ENCODE results near the gene CNTD1.
"Not testable (repeated sequence)": the region's sequence is repeated elsewhere in the genome, so short reads cannot be mapped to it uniquely, and the experiment has no call there.

Gene CNTD1

DNA sequence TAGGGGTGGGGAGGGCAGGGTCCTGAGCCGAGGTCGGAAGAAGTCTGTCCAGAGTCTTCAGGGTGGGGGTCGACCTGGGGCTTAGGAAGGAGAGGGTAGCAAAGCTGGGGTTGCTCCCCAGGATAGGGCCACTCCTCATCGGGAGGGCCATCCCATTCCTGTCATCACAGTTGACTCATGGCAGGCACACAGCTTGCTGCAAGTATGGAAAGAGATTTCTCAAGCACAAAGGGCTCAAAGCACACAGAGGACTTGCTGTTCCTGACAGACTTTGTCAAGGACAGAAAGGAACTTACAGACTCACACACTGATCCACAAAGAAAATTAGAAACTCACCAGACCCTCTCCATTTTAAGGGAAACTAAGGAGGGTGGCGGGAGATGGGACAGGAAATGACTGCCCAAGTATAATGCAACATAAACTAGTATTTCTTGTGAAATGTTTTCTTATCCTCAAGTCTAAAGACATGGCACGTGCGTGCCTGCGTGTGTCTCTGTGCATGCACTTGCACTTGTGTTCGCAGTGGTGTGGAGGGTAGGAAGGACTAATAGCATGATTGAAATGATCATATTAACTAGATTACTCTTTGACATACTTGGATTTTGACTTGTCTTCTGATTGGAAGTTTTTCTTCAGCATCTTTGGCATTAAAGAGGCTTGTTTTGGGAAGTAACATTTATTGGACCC is 48.1 kb downstream of the CNTD1 start:
- DNase-seq, result no peak

DNA sequence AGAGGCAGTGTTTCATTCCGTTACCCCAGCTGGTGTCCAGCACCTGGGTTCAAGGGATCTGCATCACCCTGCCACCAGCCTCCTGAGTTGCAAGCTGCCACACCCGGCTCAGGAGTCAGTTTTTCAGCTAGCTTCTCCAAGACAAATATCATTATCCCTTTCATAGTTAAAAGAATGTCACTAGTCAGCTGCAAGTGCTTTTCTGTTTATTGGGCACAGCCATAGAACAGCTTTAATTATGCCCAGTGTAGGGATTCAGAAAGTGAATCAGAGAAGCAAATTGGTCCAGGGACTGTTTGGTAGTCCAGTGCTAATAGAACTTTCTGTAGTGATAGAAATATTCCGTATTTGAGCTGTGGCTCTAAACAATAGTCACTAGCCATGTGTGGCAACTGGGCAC is 49.4 kb downstream of the CNTD1 start:
- no peak for DNase-seq

DNA sequence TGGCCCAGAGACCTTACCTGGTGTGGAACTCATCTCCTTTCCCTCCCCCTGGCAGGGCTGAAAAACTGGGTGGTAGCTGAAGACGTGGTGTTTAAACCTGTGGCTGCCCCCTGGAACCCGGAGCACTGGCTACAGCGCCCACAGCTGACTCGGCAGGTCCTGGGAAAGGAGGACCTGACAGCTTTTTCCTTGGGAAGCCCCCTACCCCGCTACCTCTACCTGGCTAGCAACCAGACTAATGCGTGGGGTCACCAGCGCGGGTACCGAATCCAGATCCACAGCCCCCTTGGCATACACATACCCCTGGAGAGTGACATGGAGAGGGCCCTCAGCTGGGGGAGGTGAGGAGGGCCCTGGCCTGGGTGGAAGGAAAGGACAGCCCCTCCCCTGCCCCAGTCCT is 50.4 kb downstream of the CNTD1 start:
- DNase-seq, result no peak

DNA sequence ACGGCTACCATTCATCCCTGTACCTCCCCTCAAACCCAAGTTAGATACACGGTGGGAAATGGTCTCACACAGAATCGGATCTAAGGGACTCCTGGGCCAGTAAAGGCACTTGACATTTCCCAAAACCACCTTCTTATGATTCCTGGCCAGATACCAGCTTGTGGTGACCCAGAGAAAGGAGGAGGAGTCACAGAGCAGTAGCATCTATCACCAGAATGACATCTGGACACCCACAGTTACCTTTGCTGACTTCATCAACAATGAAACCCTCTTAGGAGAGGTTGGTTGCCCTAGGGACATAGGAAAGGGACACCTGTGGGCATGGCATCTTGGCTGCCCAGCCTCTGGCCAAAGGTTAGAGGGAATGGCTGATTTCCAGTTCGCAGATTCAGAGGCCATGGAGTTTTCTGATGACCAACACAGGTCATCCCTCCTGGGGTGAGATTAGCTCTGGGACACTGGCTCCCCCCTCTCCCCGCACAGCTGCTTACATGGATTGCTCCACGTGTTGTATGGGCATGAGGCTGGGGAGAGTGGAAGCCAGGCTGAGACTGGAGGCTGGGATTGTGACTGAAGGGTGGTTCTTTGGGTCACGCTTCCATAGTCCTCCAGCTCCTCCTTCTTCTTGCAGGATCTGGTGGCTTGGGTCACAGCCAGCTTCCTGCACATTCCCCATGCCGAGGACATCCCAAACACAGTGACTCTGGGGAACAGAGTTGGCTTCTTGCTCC is 51.0 kb downstream of the CNTD1 start:
- no peak for DNase-seq

DNA sequence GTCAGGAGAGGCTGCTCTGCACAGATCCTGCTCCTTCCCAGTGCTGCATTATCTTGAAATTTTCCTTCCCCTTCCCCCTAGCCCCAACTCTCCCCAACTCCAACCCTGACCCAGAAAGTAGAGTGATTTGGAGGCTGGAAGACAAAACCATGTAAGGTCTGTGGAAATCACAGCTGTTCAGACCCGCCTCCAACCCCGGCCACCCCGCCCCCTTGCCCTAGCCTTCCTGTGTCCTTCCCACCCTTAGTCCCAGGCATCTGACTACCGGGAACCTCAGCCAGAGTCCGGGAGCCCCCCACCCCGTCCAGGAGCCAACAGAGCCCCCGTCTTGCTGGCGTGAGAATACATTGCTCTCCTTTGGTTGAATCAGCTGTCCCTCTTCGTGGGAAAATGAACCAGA is 52.3 kb downstream of the CNTD1 start, which contains the start of gene AOC3:
Gene AOC3 (plus strand): TSS at position 246 of the 400 bp plus-strand sequence. CDS start 145 bp downstream, at position 391.
- DNase-seq, result no peak

DNA sequence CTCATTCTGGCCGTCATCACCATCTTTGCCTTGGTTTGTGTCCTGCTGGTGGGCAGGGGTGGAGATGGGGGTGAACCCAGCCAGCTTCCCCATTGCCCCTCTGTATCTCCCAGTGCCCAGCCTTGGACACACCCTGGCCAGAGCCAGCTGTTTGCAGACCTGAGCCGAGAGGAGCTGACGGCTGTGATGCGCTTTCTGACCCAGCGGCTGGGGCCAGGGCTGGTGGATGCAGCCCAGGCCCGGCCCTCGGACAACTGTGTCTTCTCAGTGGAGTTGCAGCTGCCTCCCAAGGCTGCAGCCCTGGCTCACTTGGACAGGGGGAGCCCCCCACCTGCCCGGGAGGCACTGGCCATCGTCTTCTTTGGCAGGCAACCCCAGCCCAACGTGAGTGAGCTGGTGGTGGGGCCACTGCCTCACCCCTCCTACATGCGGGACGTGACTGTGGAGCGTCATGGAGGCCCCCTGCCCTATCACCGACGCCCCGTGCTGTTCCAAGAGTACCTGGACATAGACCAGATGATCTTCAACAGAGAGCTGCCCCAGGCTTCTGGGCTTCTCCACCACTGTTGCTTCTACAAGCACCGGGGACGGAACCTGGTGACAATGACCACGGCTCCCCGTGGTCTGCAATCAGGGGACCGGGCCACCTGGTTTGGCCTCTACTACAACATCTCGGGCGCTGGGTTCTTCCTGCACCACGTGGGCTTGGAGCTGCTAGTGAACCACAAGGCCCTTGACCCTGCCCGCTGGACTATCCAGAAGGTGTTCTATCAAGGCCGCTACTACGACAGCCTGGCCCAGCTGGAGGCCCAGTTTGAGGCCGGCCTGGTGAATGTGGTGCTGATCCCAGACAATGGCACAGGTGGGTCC is 52.9 kb downstream of the CNTD1 start:
- DNase-seq, result not testable (repeated sequence)

DNA sequence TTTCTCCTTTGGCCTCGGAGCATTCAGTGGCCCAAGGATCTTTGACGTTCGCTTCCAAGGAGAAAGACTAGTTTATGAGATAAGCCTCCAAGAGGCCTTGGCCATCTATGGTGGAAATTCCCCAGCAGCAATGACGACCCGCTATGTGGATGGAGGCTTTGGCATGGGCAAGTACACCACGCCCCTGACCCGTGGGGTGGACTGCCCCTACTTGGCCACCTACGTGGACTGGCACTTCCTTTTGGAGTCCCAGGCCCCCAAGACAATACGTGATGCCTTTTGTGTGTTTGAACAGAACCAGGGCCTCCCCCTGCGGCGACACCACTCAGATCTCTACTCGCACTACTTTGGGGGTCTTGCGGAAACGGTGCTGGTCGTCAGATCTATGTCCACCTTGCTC is 53.7 kb downstream of the CNTD1 start:
- no peak for DNase-seq

DNA sequence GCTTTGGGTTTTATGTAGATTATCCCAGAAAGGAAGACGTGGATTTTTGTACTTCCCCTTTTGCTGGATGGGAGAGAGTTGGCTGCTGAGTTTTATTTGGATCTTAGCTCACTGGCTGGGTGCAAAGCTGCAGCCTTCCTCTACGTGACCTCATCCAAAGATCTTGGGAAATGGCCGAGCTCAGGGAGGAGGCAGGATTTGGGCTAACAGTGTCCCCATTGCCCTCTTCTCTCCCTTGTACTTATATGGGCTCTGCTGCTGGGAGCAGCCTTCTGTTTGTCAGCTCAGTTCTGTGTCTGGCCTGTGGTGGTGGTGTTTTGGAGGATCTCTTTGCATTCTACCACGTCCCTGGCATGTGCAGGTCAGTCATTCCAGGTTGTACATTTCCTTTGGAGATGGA is 54.3 kb downstream of the CNTD1 start:
- DNase-seq, result no peak

DNA sequence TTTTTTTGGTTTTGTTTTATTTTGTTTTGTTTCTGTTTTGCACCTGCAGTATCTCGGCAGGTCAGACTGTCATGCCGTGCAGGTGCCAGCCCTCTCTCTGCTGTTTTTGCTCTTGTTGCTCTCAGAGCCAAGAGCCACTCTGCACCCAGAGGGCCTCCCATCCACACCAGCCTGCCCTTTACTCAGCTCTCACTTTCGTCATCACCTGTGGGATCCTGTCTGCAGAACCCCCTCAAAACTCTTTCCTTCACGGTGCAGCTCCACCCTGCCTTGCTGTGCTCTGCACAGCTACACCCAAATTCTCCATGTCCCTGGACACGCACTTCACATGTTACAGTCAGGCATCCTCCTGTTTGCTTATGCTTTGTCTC is 54.9 kb downstream of the CNTD1 start:
- DNase-seq, result no peak

DNA sequence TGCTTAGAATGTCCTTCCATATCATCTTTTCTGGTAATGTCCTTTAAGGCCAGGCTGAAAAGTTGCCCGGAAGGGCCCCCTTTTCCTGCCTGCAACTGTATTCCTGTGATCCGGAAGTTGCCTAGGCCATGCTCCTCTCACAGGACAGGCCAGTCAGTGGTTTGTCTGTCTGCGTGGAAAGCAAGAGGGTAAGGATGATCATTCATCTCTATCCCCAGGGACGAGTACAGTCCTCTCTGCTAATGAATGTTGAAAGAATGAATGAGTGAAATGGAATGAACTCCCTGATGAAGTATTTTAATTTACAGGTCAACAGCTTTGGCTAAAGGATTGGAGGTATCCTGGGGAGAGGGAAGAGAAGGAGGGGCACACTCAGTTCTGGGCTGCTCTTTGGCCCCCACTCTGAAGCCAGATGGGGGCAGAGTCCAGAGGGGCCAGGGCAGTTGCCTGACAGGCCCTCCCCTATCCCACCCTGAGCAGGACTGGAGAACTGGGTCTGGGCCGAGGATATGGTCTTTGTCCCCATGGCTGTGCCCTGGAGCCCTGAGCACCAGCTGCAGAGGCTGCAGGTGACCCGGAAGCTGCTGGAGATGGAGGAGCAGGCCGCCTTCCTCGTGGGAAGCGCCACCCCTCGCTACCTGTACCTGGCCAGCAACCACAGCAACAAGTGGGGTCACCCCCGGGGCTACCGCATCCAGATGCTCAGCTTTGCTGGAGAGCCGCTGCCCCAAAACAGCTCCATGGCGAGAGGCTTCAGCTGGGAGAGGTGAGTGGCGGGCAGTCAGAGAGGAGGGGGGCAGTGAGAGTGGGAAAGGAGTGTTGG is 55.5 kb downstream of the CNTD1 start:
- DNase-seq, result no peak

DNA sequence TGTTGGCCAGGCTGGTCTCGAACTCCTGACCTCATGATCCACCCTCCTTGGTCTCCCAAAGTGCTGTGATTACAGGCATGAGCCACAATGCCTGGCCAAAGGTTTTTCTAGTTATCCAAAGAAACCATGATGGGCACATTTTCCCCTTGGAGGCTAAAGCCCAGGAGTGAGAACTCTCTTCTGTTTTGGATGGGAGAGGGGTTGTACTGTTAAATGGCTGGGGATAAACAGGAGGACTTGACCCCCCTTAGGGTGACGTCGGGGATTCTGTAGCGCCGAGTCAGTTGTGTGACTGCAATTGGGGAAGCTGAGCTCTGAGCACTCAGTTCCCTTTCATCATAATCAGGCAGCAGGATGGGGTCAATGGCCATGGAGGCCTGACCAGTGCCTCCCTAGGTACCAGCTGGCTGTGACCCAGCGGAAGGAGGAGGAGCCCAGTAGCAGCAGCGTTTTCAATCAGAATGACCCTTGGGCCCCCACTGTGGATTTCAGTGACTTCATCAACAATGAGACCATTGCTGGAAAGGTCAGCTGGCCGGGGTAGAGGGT is 56.5 kb downstream of the CNTD1 start:
- no peak for DNase-seq

DNA sequence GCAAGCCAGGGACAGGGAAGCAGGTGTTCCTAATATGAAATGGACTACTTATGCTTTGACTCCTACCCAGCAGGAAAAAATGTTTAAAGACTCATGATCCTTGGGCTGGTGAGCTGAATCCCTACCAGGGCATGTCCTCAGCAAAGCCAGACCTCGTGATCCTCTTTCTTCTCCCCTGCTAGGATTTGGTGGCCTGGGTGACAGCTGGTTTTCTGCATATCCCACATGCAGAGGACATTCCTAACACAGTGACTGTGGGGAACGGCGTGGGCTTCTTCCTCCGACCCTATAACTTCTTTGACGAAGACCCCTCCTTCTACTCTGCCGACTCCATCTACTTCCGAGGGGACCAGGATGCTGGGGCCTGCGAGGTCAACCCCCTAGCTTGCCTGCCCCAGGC is 57.4 kb downstream of the CNTD1 start:
- DNase-seq, result not testable (repeated sequence)

DNA sequence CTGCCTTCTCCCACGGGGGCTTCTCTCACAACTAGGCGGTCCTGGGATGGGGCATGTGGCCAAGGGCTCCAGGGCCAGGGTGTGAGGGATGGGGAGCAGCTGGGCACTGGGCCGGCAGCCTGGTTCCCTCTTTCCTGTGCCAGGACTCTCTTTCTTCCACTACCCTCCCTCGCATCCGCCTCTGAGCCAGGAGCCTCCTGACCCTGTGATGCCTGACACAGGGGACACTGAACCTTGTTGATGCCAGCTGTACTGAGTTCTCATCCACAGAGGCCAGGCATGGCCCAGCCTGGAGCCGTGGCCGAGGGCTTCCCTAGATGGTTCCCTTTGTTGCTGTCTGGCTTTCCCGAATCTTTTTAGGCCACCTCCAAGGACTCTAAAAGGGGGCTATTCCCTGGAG is 57.9 kb downstream of the CNTD1 start:
- DNase-seq, result not testable (repeated sequence)

DNA sequence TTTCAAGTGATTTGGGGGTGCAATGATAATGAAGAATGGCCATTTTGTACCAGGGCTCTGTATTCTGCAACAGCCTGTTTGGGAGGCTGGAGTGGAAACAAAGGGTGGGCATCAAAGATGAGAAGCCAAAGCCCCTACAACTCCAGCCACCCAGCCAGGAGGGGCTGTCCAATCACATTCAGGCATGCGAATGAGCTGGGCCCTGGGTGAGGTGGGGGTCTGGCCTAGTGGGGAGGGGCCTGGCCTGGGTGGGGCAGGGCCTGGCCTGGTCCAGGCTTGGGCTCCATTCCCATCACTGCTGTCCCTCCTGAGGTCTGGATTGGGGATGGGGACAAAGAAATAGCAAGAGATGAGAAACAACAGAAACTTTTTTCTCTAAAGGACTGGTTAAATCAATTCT is 58.7 kb downstream of the CNTD1 start:
- no peak for DNase-seq

Measured in activated T-cell treated with anti-CD3 and anti-CD28 coated beads, Interleukin-2, amount 50 U/mL, for 48 hours (primary cell).